ENCODE measurements around the gene MAJIN. TPM values are rescaled to one million over a fixed set of nuclear protein-coding genes. Genes with fewer than 3 reads are reported as not detected.

MAJIN gene
- total RNA-seq, 3 donors from 2014 or later: not detected

DNA sequence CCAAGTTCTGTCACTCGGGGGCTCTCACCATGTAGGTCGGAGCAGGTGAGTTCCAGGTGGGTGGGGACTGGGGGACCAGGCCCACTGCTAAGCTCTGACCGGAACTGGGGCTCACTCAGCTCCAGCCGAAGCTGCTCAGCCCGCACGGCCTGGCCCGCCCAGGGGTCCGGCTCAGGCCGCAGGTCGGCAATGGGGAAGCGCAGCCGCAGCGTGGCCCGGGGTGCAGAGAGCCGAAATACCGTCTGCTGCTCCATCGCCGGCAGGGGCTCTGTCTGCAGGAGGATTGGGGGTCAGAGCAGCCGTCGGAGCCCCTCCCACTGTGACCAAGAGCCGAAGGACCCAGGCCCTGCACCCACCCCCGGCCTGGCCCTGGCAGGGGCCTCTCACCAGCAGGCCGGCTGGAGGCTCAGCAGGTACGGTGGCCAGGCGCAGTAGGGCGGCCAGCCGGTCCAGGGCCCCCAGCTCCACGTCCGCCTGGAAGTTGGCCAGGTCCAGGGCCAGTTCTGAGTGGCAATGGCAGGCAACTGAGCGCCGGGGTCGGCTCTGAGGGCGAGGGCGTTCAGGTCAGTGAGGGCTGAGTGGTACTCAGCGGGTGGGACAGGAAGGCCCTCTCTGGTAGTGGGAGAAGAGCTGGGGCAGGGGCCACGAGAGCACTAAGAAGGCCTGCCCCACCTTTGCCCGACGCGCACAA lies 62.1 kb downstream of the MAJIN start:
- no peak overlapping the region for H3K4me3 ChIP-seq
- no peak for DNase-seq
- TF ChIP-seq, protein P1, sequence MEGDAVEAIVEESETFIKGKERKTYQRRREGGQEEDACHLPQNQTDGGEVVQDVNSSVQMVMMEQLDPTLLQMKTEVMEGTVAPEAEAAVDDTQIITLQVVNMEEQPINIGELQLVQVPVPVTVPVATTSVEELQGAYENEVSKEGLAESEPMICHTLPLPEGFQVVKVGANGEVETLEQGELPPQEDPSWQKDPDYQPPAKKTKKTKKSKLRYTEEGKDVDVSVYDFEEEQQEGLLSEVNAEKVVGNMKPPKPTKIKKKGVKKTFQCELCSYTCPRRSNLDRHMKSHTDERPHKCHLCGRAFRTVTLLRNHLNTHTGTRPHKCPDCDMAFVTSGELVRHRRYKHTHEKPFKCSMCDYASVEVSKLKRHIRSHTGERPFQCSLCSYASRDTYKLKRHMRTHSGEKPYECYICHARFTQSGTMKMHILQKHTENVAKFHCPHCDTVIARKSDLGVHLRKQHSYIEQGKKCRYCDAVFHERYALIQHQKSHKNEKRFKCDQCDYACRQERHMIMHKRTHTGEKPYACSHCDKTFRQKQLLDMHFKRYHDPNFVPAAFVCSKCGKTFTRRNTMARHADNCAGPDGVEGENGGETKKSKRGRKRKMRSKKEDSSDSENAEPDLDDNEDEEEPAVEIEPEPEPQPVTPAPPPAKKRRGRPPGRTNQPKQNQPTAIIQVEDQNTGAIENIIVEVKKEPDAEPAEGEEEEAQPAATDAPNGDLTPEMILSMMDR (IDR thresholded peaks at IDR 0.05): no peak
- intact Hi-C loops (cut with DNase I, micrococcal nuclease): no loop called here
- H3K4me1 ChIP-seq (ENCODE audit: low read depth): no peaks in the 10 kb centered on the region
- peaks cover 18% of the 10 kb centered on the region for H3K36me3 ChIP-seq (ENCODE audit: low read depth)
- no peak for ATAC-seq
- no peaks in the 10 kb centered on the region for H3K9me3 ChIP-seq

DNA sequence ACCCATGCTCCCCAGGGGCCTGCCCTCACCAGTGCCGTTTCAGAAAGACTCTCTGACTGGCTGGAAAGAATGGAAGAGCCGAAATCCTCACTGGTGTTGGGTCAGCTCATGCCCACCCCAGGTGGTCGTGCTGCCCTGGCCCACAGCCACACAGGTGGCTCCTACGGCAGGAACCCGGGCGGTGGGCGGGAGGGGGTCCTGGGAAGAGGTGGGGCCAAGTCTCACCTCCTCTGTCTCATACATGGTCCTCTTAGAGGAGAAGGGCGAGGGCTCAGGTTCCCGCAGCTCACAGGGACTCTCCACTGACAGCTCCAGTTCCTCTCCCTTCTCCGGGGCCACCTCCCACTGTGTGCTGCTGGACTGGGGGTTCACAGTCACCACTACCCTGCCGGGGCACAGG lies 63.1 kb downstream of the MAJIN start:
- Histone ChIP-seq H3K4me3 (no peak overlapping the region), H3K36me3 (ENCODE audit: low read depth) (peaks cover 14% of the 10 kb centered on the region), H3K4me1 (ENCODE audit: low read depth) (no peaks in the 10 kb centered on the region), H3K9me3 (no peaks in the 10 kb centered on the region)
- no peak for ATAC-seq
- DNase-seq: no peak
- intact Hi-C loops (cut with DNase I, micrococcal nuclease): no loop called here
- TF ChIP-seq, protein P1 (IDR thresholded peaks at IDR 0.05): no peak

DNA sequence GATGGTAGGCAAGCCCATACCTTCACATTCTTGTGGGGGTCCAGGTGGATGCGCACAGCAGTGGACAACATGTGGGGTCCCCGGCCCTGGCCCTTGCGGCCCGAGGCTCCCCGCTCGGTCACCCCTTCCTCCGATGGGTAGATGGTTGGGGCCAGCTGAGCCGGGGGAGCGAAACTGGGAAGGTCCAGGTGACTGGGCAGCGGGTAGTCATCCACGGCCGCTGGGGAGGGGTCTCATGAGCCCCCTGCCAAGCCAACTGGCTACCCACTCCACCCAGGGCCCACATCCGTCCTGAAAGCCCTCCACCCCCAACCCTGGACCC lies 65.6 kb downstream of the MAJIN start:
- Histone ChIP-seq H3K4me1 (ENCODE audit: low read depth) (no peaks in the 10 kb centered on the region), H3K36me3 (ENCODE audit: low read depth) (peaks cover 9% of the 10 kb centered on the region), H3K4me3 (no peak overlapping the region), H3K9me3 (no peaks in the 10 kb centered on the region)
- TF ChIP-seq, protein P1 (IDR thresholded peaks at IDR 0.05): no peak
- intact Hi-C loops (cut with DNase I, micrococcal nuclease): no loop called here
- DNase-seq: no peak
- ATAC-seq: no peak

DNA sequence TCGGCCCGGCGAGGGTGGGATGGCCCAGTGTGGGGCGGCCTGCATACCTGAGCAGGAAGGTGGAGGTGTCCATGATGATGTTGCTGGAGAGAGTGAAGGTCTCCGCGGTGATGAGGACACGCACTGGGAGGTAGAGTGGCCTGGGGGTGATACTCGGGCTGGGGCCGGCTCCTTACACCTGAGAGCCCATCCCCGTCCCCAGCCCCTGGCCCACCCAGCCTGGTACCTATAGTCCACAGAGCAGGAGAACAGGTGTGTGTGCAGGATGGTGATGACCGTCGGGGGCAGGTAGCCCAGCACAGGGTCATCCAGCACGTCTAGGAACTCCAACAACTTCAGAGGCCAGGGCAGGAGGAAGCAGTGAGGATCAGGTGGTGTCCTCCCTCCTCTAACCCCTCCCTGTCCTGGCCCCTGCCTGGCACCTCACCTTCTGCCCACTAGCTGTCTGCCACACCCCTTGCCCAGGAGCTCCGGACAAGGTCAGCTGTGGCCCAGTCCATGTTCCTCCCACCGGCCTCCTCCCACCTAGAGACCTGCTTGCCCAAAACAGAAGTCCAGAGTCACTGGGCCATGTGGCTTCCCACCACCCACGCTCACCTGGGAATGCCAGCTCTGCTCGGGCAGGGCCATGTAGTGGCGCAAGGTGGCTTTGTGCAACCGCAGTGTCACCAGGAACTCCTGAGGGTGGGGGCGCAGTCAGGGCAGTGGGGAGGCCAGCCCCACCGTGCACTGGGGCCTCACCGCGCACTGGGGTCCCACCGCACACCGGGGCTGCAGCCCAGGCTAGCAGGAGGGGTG lies 66.2 kb downstream of the MAJIN start:
- DNase-seq (peak in 1 of 3 donors; percentile 43), ATAC-seq (peak; percentile 14)

DNA sequence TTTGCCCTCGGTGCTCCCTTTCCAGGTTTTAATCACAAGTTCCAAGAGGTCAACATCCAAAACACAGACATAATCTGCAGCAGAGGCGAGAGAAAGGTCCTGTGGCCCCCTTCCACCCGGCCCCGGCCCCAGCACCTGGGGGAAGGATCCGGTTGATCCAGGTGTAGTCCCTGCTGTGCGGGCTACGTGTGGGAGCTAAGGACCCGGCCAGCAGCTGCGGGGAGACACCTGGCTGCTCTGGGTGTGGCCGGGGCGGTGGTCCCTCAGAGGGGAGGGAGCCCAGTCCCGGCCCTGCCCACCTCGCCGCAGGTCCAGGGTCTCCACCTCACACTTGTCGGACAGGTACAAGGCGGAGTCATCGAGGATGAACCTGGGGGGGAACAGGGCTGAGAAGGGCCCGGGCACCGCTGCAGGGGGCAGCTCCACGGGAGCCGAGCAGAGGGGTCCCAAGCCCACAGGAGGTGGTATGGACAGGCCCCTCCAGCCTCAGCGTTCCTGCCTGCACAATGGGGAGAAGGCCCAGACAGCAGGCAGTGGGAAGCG lies 68.5 kb downstream of the MAJIN start:
- TF ChIP-seq, protein P1 (IDR thresholded peaks at IDR 0.05): no peak
- Histone ChIP-seq H3K4me3 (no peak overlapping the region), H3K4me1 (ENCODE audit: low read depth) (no peaks in the 10 kb centered on the region), H3K36me3 (ENCODE audit: low read depth) (peaks cover 3% of the 10 kb centered on the region), H3K9me3 (no peaks in the 10 kb centered on the region)
- intact Hi-C loops (cut with DNase I, micrococcal nuclease): no loop called here
- DNase-seq: peak in 1 of 3 donors; percentile 43
- no peak for ATAC-seq

More for the DNA sequence above, 66.2 kb downstream of the MAJIN start:
- intact Hi-C loops (cut with DNase I, micrococcal nuclease): no loop called here
- no peaks in the 10 kb centered on the region for H3K4me1 ChIP-seq (ENCODE audit: low read depth)
- H3K4me3 ChIP-seq: no peak overlapping the region
- TF ChIP-seq, protein P1 (IDR thresholded peaks at IDR 0.05): no peak
- H3K36me3 ChIP-seq (ENCODE audit: low read depth): peaks cover 8% of the 10 kb centered on the region
- no peaks in the 10 kb centered on the region for H3K9me3 ChIP-seq

Measured in mucosa of descending colon (tissue), 3 donors.